HEK293 (cell line): Measurements from ENCODE around the gene TNNI3.

Source experiments
- SCRT1 ChIP-seq: fragments of 450-650 bp; formaldehyde crosslinking; IDR thresholded peaks from 2 replicates; pipeline ENCODE4 v1.5.1; 2016; ENCODE audit warnings: missing biosample characterization, missing genetic modification characterization, borderline replicate concordance
- ZIC2 ChIP-seq: fragments of 450-650 bp; formaldehyde crosslinking; IDR thresholded peaks from 2 replicates; pipeline ENCODE4 v1.5.1; 2016; ENCODE audit warnings: missing biosample characterization, missing genetic modification characterization
- ZNF184 ChIP-seq: fragments of 450-650 bp; IDR thresholded peaks from 2 replicates; pipeline ENCODE4 v1.5.1; 2018; ENCODE audit warnings: missing biosample characterization, mild to moderate bottlenecking, missing genetic modification characterization
- ZNF311 ChIP-seq: fragments of 450-650 bp; formaldehyde crosslinking; IDR thresholded peaks from 2 replicates; pipeline ENCODE4 v1.5.1; 2017; ENCODE audit warnings: missing biosample characterization, missing genetic modification characterization, borderline replicate concordance
- ZNF621 ChIP-seq: fragments of 450-650 bp; formaldehyde crosslinking; IDR thresholded peaks from 2 replicates; pipeline ENCODE4 v1.5.1; 2017; ENCODE audit warnings: missing biosample characterization, missing genetic modification characterization
- TF ChIP-seq, protein P1 (sequence below): fragments of 450-650 bp; formaldehyde crosslinking; IDR thresholded peaks from 2 replicates; pipeline ENCODE4 v1.5.1; 2016; ENCODE audit warnings: missing biosample characterization, missing genetic modification characterization
- TF ChIP-seq, protein P2 (sequence below): fragments of 450-650 bp; formaldehyde crosslinking; IDR thresholded peaks from 2 replicates; pipeline ENCODE4 v1.5.1; 2016; ENCODE audit warnings: missing biosample characterization, missing genetic modification characterization
- TF ChIP-seq, protein P3 (sequence below): fragments of 450-650 bp; formaldehyde crosslinking; IDR thresholded peaks from 2 replicates; pipeline ENCODE4 v1.5.1; 2016; ENCODE audit warnings: missing biosample characterization, missing genetic modification characterization

DNA sequence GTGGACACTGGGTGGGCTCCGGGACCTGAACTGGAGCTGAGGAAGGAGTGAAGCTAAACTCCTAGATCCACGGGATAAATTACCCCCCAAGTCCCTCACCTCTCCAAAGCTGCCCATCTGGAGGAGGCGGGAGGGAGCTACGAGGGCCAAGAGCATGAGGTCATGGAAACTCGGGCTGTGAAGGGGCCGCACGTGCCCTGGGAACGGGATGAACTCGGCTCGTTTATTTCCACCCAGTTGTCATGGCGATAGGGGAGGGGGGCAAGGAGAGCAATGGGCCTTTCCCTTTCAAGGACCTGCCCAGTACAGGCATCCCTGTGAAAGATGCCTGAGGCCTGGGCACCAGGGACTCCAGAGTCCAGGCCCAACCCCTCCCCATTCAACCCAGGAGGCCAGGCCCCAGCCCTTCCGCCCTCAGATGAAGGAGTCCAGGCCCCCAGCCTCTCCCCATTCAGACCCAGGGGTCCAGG, 43.9 kb downstream of the TNNI3 start:
- TF ChIP-seq, protein P1, sequence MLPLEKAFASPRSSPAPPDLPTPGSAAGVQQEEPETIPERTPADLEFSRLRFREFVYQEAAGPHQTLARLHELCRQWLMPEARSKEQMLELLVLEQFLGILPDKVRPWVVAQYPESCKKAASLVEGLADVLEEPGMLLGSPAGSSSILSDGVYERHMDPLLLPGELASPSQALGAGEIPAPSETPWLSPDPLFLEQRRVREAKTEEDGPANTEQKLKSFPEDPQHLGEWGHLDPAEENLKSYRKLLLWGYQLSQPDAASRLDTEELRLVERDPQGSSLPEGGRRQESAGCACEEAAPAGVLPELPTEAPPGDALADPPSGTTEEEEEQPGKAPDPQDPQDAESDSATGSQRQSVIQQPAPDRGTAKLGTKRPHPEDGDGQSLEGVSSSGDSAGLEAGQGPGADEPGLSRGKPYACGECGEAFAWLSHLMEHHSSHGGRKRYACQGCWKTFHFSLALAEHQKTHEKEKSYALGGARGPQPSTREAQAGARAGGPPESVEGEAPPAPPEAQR: no peak
- TF ChIP-seq, protein P2, sequence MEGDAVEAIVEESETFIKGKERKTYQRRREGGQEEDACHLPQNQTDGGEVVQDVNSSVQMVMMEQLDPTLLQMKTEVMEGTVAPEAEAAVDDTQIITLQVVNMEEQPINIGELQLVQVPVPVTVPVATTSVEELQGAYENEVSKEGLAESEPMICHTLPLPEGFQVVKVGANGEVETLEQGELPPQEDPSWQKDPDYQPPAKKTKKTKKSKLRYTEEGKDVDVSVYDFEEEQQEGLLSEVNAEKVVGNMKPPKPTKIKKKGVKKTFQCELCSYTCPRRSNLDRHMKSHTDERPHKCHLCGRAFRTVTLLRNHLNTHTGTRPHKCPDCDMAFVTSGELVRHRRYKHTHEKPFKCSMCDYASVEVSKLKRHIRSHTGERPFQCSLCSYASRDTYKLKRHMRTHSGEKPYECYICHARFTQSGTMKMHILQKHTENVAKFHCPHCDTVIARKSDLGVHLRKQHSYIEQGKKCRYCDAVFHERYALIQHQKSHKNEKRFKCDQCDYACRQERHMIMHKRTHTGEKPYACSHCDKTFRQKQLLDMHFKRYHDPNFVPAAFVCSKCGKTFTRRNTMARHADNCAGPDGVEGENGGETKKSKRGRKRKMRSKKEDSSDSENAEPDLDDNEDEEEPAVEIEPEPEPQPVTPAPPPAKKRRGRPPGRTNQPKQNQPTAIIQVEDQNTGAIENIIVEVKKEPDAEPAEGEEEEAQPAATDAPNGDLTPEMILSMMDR: no peak
- TF ChIP-seq, protein P3, sequence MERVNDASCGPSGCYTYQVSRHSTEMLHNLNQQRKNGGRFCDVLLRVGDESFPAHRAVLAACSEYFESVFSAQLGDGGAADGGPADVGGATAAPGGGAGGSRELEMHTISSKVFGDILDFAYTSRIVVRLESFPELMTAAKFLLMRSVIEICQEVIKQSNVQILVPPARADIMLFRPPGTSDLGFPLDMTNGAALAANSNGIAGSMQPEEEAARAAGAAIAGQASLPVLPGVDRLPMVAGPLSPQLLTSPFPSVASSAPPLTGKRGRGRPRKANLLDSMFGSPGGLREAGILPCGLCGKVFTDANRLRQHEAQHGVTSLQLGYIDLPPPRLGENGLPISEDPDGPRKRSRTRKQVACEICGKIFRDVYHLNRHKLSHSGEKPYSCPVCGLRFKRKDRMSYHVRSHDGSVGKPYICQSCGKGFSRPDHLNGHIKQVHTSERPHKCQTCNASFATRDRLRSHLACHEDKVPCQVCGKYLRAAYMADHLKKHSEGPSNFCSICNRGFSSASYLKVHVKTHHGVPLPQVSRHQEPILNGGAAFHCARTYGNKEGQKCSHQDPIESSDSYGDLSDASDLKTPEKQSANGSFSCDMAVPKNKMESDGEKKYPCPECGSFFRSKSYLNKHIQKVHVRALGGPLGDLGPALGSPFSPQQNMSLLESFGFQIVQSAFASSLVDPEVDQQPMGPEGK (tag by site-specific recombination): peak; percentile 72
- TF ChIP-seq ZNF184 (no peak), ZNF311 (tag by site-specific recombination) (no peak), SCRT1 (tag by site-specific recombination) (no peak), ZIC2 (tag by site-specific recombination) (no peak), ZNF621 (tag by site-specific recombination) (no peak)
